Liver (tissue), 9 donors: ENCODE results near the gene CLTRN. TPM values are rescaled to one million over a fixed set of nuclear protein-coding genes. Genes with fewer than 3 reads are reported as not detected.

ENCODE experiments used
- DNase-seq: peaks from one replicate; pipeline ENCODE4 v3.0.0-alpha.2; 2017; ENCODE audit warnings: low spot score
- H3K27ac ChIP-seq, 2 donors: one replicate each; pipeline ENCODE4 v1.7.0; 2013; ENCODE audit warnings: inconsistent platforms in 2 of 2, low read length in 2 of 2, control low read depth in 1 of 2, low read depth in 1 of 2, mild to moderate bottlenecking in 1 of 2
- H3K27me3 ChIP-seq, 4 donors: one replicate each; pipeline versions ENCODE4 v1.6.1 to v1.7.0; 2013; ENCODE audit warnings: low read length in 3 of 4, inconsistent platforms in 1 of 4, mild to moderate bottlenecking in 1 of 4, moderate library complexity in 1 of 4; ENCODE audit not compliant: control insufficient read depth in 4 of 4, insufficient read depth in 4 of 4
- H3K36me3 ChIP-seq, 4 donors: one replicate each; pipeline versions ENCODE4 v1.6.1 to v1.7.0; 2013; ENCODE audit warnings: low read length in 3 of 4, mild to moderate bottlenecking in 3 of 4, low read depth in 1 of 4, moderate library complexity in 1 of 4; ENCODE audit not compliant: control insufficient read depth in 4 of 4, insufficient read depth in 3 of 4
- H3K4me1 ChIP-seq, 4 donors: one replicate each; pipeline versions ENCODE4 v1.6.1 to v1.7.0; 2013; ENCODE audit warnings: low read length in 3 of 4, mild to moderate bottlenecking in 3 of 4, moderate library complexity in 1 of 4; ENCODE audit not compliant: control insufficient read depth in 4 of 4, insufficient read depth in 4 of 4
- H3K4me3 ChIP-seq, 3 donors: one replicate each; pipeline versions ENCODE4 v1.6.1 to v1.7.0; 2013; ENCODE audit warnings: low read length in 3 of 3, control low read depth in 1 of 3, low read depth in 1 of 3, mild to moderate bottlenecking in 1 of 3
- H3K9ac ChIP-seq, 2 donors: one replicate each; pipeline ENCODE4 v1.7.0; 2013; ENCODE audit warnings: low read length in 2 of 2, mild to moderate bottlenecking in 2 of 2, moderate library complexity in 2 of 2, control low read depth in 1 of 2, low read depth in 1 of 2
- H3K9me3 ChIP-seq, 4 donors: one replicate each; pipeline versions ENCODE4 v1.6.1 to v1.7.0; 2013; ENCODE audit warnings: low read length in 3 of 4; ENCODE audit not compliant: control insufficient read depth in 4 of 4
- EGR1 ChIP-seq, 2 donors: IDR thresholded peaks; 2 replicates each; pipeline ENCODE4 v1.6.1; 2016 to 2018; ENCODE audit warnings: antibody characterized with exemption in 2 of 2, low read depth in 2 of 2
- FOXA1 ChIP-seq: IDR thresholded peaks from 2 replicates; pipeline ENCODE4 v1.6.1; 2016; ENCODE audit warnings: antibody characterized with exemption
- FOXA2 ChIP-seq: IDR thresholded peaks from 2 replicates; pipeline ENCODE4 v1.6.1; 2016; ENCODE audit warnings: antibody characterized with exemption
- GABPA ChIP-seq, 2 donors: IDR thresholded peaks in 1 of 2; conservative IDR thresholded peaks in 1 of 2; 2 replicates each; pipeline ENCODE4 v1.6.1; 2016; ENCODE audit warnings: antibody characterized with exemption in 2 of 2, mild to moderate bottlenecking in 1 of 2, moderate library complexity in 1 of 2
- HNF4A ChIP-seq, 2 donors: conservative IDR thresholded peaks; 2 replicates each; pipeline ENCODE4 v1.6.1; 2016; ENCODE audit warnings: antibody characterized with exemption in 2 of 2, mild to moderate bottlenecking in 2 of 2
- HNF4G ChIP-seq: IDR thresholded peaks from 2 replicates; pipeline ENCODE4 v1.6.1; 2016; ENCODE audit warnings: antibody characterized with exemption
- JUND ChIP-seq, 2 donors: IDR thresholded peaks; 2 replicates each; pipeline ENCODE4 v1.6.1; 2016; ENCODE audit warnings: antibody characterized with exemption in 2 of 2
- NR2F2 ChIP-seq: IDR thresholded peaks from 2 replicates; pipeline ENCODE4 v1.6.1; 2016; ENCODE audit warnings: antibody characterized with exemption
- RAD21 ChIP-seq, 2 donors: IDR thresholded peaks; 2 replicates each; pipeline ENCODE4 v1.6.1; 2016; ENCODE audit warnings: antibody characterized with exemption in 2 of 2, mild to moderate bottlenecking in 2 of 2
- RXRA ChIP-seq, 2 donors: IDR thresholded peaks; 2 replicates each; pipeline ENCODE4 v1.6.1; 2017 to 2018; ENCODE audit warnings: antibody characterized with exemption in 2 of 2, mild to moderate bottlenecking in 1 of 2
- SP1 ChIP-seq: IDR thresholded peaks from 2 replicates; pipeline ENCODE4 v1.6.1; 2018; ENCODE audit warnings: antibody characterized with exemption, mild to moderate bottlenecking
- TAF1 ChIP-seq: conservative IDR thresholded peaks from 2 replicates; pipeline ENCODE4 v1.6.1; 2016; ENCODE audit warnings: antibody characterized with exemption, mild to moderate bottlenecking
- YY1 ChIP-seq: IDR thresholded peaks from 2 replicates; pipeline ENCODE4 v1.6.1; 2016; ENCODE audit warnings: antibody characterized with exemption, mild to moderate bottlenecking
- WGBS: extraction: QIAGEN DNeasy Blood & Tissue Kit; methylation state at CpG from one replicate; pipeline ENCODE4 v1.1.7; 2013; 5-methylcytosine and 5-hydroxymethylcytosine counted together
- polyA plus RNA-seq, 2 donors: library from polyadenylated mRNA; stranded (reverse) in 1 of 2; unstranded in 1 of 2; fragments of 200-250 nt in 1 of 2; fragments of >200 nt in 1 of 2; fragmentation: Nextera tagmentation in 1 of 2; extraction: Ambion mirVana in 1 of 2; gene quantifications; one replicate each; pipeline versions ENCODE4 v1.2.1 to v1.2.3, GENCODE V29; 2013 to 2015
- total RNA-seq, 2 donors: library from RNA; depleted of rRNA; stranded (reverse); fragments of >200 nt; gene quantifications; one replicate each; pipeline ENCODE4 v1.2.3, GENCODE V29; 2014
- TF ChIP-seq, protein P1 (sequence below): fragments of 150-350 bp; IDR thresholded peaks from 2 replicates; pipeline ENCODE4 v1.5.1; 2017; ENCODE audit warnings: improper control_type of control experiment, low read depth, low read length; ENCODE audit not compliant: missing input control
- TF ChIP-seq, protein P2 (sequence below): IDR thresholded peaks from 2 replicates; pipeline ENCODE4 v1.6.1; 2016; ENCODE audit warnings: antibody characterized with exemption
- TF ChIP-seq, protein P3 (sequence below): IDR thresholded peaks from 2 replicates; pipeline ENCODE4 v1.6.1; 2016; ENCODE audit warnings: antibody characterized with exemption, mild to moderate bottlenecking
- TF ChIP-seq, protein P4 (sequence below): IDR thresholded peaks from 2 replicates; pipeline ENCODE4 v1.6.1; 2016; ENCODE audit warnings: antibody characterized with exemption
- TF ChIP-seq, protein P5 (sequence below): IDR thresholded peaks from 2 replicates; pipeline ENCODE4 v1.6.1; 2016; ENCODE audit warnings: antibody characterized with exemption
- donor health status: healthy.
- donor health status: healthy.
- donor health status: healthy.
- donor health status: healthy.
- donor health status: healthy.

The CLTRN gene
- total and polyA plus RNA-seq, 4 donors = 1.5 to 11.0 (median 5.0) TPM

DNA sequence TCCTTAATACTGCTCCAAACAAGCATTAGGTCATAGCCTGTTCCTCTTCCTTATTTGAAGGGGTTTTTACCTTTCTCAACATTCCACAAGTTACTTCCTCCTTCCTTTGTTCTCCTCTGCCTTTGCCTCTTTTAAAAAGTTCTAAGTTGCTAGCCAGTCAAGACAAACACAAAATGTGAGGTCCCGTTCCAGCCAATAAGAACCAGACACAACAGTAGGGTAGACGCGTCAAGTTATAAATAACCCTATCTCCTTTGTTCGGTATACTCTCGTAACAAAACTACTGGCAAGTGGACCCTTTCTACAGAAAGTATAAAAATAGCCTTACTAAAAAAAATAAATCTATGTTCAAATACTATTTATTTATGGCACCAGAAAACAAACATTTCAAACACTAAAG lies 57.5 kb downstream of the CLTRN start:
- Histone ChIP-seq H3K4me3 (no peak overlapping the region), H3K36me3 (no peaks in the 10 kb centered on the region), H3K27me3 (peaks cover 0 to 2% (median 0%) of the 10 kb centered on the region in 4 donors), H3K4me1 (no peaks in the 10 kb centered on the region), H3K27ac (no peak overlapping the region), H3K9ac (no peak overlapping the region), H3K9me3 (no peaks in the 10 kb centered on the region)
- no peak for DNase-seq
- 60% methylated on average over 5 of the region's 5 CpGs for WGBS
- TF ChIP-seq GABPA (IDR thresholded peaks at IDR 0.05 in 1 of 2, conservative IDR thresholded peaks at IDR 0.05 in 1 of 2) (no peak), EGR1 (IDR thresholded peaks at IDR 0.05; ENCODE audit: low read depth in 2 of 2) (no peak), HNF4G (no peak), TAF1 (no peak), NR2F2 (no peak), JUND (IDR thresholded peaks at IDR 0.05) (no peak), SP1 (no peak), RXRA (IDR thresholded peaks at IDR 0.05) (no peak), HNF4A (conservative IDR thresholded peaks at IDR 0.05) (no peak), RAD21 (IDR thresholded peaks at IDR 0.05) (no peak), FOXA1 (no peak), YY1 (no peak), FOXA2 (no peak)
- TF ChIP-seq, protein P1, sequence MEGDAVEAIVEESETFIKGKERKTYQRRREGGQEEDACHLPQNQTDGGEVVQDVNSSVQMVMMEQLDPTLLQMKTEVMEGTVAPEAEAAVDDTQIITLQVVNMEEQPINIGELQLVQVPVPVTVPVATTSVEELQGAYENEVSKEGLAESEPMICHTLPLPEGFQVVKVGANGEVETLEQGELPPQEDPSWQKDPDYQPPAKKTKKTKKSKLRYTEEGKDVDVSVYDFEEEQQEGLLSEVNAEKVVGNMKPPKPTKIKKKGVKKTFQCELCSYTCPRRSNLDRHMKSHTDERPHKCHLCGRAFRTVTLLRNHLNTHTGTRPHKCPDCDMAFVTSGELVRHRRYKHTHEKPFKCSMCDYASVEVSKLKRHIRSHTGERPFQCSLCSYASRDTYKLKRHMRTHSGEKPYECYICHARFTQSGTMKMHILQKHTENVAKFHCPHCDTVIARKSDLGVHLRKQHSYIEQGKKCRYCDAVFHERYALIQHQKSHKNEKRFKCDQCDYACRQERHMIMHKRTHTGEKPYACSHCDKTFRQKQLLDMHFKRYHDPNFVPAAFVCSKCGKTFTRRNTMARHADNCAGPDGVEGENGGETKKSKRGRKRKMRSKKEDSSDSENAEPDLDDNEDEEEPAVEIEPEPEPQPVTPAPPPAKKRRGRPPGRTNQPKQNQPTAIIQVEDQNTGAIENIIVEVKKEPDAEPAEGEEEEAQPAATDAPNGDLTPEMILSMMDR = no peak
- TF ChIP-seq, protein P2, sequence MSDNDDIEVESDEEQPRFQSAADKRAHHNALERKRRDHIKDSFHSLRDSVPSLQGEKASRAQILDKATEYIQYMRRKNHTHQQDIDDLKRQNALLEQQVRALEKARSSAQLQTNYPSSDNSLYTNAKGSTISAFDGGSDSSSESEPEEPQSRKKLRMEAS = no peak
- TF ChIP-seq, protein P3, sequence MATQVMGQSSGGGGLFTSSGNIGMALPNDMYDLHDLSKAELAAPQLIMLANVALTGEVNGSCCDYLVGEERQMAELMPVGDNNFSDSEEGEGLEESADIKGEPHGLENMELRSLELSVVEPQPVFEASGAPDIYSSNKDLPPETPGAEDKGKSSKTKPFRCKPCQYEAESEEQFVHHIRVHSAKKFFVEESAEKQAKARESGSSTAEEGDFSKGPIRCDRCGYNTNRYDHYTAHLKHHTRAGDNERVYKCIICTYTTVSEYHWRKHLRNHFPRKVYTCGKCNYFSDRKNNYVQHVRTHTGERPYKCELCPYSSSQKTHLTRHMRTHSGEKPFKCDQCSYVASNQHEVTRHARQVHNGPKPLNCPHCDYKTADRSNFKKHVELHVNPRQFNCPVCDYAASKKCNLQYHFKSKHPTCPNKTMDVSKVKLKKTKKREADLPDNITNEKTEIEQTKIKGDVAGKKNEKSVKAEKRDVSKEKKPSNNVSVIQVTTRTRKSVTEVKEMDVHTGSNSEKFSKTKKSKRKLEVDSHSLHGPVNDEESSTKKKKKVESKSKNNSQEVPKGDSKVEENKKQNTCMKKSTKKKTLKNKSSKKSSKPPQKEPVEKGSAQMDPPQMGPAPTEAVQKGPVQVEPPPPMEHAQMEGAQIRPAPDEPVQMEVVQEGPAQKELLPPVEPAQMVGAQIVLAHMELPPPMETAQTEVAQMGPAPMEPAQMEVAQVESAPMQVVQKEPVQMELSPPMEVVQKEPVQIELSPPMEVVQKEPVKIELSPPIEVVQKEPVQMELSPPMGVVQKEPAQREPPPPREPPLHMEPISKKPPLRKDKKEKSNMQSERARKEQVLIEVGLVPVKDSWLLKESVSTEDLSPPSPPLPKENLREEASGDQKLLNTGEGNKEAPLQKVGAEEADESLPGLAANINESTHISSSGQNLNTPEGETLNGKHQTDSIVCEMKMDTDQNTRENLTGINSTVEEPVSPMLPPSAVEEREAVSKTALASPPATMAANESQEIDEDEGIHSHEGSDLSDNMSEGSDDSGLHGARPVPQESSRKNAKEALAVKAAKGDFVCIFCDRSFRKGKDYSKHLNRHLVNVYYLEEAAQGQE = no peak
- TF ChIP-seq, protein P4, sequence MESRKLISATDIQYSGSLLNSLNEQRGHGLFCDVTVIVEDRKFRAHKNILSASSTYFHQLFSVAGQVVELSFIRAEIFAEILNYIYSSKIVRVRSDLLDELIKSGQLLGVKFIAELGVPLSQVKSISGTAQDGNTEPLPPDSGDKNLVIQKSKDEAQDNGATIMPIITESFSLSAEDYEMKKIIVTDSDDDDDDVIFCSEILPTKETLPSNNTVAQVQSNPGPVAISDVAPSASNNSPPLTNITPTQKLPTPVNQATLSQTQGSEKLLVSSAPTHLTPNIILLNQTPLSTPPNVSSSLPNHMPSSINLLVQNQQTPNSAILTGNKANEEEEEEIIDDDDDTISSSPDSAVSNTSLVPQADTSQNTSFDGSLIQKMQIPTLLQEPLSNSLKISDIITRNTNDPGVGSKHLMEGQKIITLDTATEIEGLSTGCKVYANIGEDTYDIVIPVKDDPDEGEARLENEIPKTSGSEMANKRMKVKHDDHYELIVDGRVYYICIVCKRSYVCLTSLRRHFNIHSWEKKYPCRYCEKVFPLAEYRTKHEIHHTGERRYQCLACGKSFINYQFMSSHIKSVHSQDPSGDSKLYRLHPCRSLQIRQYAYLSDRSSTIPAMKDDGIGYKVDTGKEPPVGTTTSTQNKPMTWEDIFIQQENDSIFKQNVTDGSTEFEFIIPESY = no peak
- TF ChIP-seq, protein P5, sequence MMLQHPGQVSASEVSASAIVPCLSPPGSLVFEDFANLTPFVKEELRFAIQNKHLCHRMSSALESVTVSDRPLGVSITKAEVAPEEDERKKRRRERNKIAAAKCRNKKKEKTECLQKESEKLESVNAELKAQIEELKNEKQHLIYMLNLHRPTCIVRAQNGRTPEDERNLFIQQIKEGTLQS = no peak
